ENCODE data around the gene FCHSD1. TPM values are rescaled to one million over a fixed set of nuclear protein-coding genes. Genes with fewer than 3 reads are reported as not detected.

The FCHSD1 gene
- total RNA-seq, 2 donors from 2014 or later, result 34.8 to 40.9 TPM

DNA sequence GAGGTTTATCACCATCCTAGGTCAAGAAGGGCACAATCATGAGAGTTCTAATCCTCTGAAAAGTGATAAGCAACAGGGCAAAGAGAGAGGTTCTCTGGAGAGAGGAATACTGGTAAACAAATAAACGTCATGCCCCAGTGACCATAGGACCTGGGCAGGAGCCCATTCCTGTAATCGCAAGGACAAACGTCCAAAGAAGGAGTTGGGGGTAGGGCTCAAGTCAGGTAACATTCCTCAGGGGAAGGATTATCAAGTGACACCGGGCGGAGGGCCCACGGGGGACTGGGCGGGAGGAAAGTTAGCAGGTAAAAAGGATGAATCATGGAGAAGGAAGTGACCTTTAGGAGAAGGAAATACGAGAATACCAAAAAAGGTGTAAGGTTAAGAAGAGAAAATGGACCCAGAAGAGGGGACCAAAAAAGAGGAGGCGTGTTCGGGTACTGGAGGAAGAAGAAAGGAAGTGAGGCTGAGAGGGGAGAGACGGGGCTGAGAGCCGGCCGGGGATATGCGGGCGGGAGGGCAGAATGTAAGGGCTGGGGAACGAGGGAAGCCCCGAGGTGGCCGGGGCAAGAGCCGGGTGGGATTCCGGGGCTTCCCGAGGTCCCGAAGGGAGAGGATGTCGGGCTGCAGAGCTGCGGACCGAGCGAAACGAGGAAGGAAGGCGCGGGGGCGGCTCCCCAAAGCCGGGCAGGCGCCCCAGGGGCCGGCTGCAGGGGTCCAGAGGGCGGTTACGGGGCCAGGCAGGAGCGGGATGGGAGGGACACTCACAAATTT, 33.0 kb downstream of the FCHSD1 start:
- TF ChIP-seq, protein P1, sequence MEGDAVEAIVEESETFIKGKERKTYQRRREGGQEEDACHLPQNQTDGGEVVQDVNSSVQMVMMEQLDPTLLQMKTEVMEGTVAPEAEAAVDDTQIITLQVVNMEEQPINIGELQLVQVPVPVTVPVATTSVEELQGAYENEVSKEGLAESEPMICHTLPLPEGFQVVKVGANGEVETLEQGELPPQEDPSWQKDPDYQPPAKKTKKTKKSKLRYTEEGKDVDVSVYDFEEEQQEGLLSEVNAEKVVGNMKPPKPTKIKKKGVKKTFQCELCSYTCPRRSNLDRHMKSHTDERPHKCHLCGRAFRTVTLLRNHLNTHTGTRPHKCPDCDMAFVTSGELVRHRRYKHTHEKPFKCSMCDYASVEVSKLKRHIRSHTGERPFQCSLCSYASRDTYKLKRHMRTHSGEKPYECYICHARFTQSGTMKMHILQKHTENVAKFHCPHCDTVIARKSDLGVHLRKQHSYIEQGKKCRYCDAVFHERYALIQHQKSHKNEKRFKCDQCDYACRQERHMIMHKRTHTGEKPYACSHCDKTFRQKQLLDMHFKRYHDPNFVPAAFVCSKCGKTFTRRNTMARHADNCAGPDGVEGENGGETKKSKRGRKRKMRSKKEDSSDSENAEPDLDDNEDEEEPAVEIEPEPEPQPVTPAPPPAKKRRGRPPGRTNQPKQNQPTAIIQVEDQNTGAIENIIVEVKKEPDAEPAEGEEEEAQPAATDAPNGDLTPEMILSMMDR (IDR thresholded peaks at IDR 0.05), result no peak
- TF ChIP-seq POLR2A (IDR thresholded peaks at IDR 0.05), result peak in 2 of 3 donors; percentile 36 to 42
- intact Hi-C loops (cut with DNase I), result no loop called here
- Histone ChIP-seq H3K4me3 (peak overlapping the region; percentile 60 to 94), H3K36me3 (replicated peaks in 1 of 2; ENCODE audit: insufficient read depth in 1 of 2, low read depth in 2 of 2) (peaks cover 0 to 1% of the 10 kb centered on the region in 2 donors), H3K9me3 (no peaks in the 10 kb centered on the region), H3K27me3 (no peaks in the 10 kb centered on the region), H3K4me1 (peaks cover 38% of the 10 kb centered on the region), H3K27ac (peak overlapping the region; percentile 98 to 100 (median 98))
- ATAC-seq (peak; percentile 81), DNase-seq (peak; percentile 90 to 93 (median 90))
- 0 to 1% methylated on average over 32 to 34 of the region's 36 CpGs for WGBS, 2 donors

DNA sequence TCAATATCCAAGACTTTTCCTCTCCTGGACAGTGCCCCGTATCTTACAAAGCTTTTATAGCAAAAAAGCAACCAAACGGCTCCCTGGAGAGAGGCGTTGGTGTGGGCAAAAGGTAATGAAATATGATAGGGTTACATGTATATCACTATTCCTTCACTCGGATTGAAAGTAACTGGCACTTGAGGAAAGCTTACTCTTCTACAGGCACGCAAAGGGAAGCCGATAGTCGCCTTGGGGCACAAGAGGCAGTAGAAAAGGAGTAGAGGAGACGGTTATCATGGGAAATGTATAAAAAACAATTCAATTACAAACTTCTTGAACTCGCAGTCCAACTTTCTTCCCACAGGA, 33.6 kb downstream of the FCHSD1 start:
- H3K36me3 ChIP-seq (replicated peaks in 1 of 2; ENCODE audit: insufficient read depth in 1 of 2, low read depth in 2 of 2), result peaks cover 0 to 1% of the 10 kb centered on the region in 2 donors
- no peaks in the 10 kb centered on the region for H3K27me3 ChIP-seq
- no peak for TF ChIP-seq POLR2A (IDR thresholded peaks at IDR 0.05)
- TF ChIP-seq, protein P1 (IDR thresholded peaks at IDR 0.05), result no peak
- intact Hi-C loops (cut with DNase I), result no loop called here
- 1 to 3% methylated on average over 9 of the region's 9 CpGs for WGBS, 2 donors
- peak overlapping the region; percentile 98 to 100 (median 98) for H3K27ac ChIP-seq
- no peak for ATAC-seq
- H3K4me3 ChIP-seq, result peak overlapping the region in 1 of 2 donors; percentile 60
- H3K4me1 ChIP-seq, result peaks cover 44% of the 10 kb centered on the region
- DNase-seq, result no peak
- no peaks in the 10 kb centered on the region for H3K9me3 ChIP-seq

DNA sequence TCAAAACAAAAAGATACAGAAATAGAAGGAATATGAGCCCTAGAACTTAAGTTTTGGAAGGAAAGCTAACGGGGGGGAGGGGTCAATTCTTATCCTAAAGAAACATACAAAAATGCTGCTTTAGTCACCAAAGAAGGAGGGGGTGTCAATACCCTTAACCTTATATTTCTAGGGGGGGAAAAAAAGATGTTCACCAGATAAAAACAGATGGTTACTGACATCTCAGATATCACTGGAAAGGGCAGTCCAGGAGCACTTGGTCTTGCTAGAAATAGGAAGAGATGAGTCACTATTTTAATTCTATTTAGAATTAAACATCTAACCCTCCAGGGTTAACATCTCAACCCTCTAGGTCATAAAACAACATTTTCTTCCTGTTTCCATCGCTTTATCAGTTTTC, 34.1 kb downstream of the FCHSD1 start:
- intact Hi-C loops (cut with DNase I), result no loop called here
- no peaks in the 10 kb centered on the region for H3K36me3 ChIP-seq (replicated peaks in 1 of 2; ENCODE audit: insufficient read depth in 1 of 2, low read depth in 2 of 2)
- TF ChIP-seq, protein P1 (IDR thresholded peaks at IDR 0.05), result no peak
- no peak for TF ChIP-seq POLR2A (IDR thresholded peaks at IDR 0.05)
- ATAC-seq (no peak), DNase-seq (no peak)
- H3K9me3 ChIP-seq, result no peaks in the 10 kb centered on the region
- WGBS, 2 donors, result 20 to 22% methylated on average over 2 of the region's 2 CpGs
- peak overlapping the region; percentile 98 to 100 (median 98) for H3K27ac ChIP-seq
- H3K4me3 ChIP-seq, result no peak overlapping the region
- H3K4me1 ChIP-seq, result peaks cover 45% of the 10 kb centered on the region
- no peaks in the 10 kb centered on the region for H3K27me3 ChIP-seq

DNA sequence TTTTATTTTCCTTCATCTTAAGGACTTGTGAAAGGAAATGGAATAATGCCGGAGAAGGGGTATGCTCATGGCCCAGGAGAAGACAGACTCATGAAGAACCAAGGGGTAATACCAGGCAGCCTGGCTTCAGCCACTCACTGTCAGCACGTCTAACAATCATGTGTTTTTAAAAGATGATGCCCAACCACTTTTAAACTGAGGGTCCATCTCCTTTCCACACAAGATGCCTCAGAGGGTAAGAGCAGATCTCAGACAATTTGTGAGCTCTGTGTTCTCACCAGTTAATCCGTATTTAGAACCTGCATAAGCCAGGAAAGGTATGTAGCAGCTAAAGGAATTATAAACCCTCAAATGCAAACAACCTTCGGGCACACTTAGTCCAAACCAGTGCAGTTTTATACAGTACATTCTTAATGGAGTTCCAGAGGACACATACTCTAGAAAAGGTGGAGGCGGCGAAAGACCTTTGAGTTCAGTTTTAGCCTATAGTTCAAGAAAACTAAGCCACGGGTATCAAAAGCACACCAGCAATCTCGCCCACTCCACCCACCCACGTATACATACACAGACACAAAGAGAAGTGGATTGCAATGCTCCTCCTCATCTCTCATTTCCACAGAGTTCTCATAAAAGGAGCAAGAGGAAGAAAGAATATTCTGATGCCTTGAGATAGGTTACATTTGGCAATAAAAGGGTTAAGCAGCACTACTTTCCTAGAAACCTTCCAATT, 35.1 kb downstream of the FCHSD1 start:
- Histone ChIP-seq H3K9me3 (no peaks in the 10 kb centered on the region), H3K27ac (peak overlapping the region in 3 of 4 donors; percentile 98 to 100 (median 99)), H3K27me3 (no peaks in the 10 kb centered on the region), H3K4me1 (peaks cover 45% of the 10 kb centered on the region), H3K36me3 (replicated peaks in 1 of 2; ENCODE audit: insufficient read depth in 1 of 2, low read depth in 2 of 2) (no peaks in the 10 kb centered on the region), H3K4me3 (no peak overlapping the region)
- TF ChIP-seq POLR2A (IDR thresholded peaks at IDR 0.05), result no peak
- TF ChIP-seq, protein P1 (IDR thresholded peaks at IDR 0.05), result no peak
- WGBS, 2 donors, result 68 to 69% methylated on average over 9 of the region's 9 CpGs
- ATAC-seq (no peak), DNase-seq (no peak)
- intact Hi-C loops (cut with DNase I), result no loop called here
